Measurements from ENCODE around the gene WDR4.
A peak's percentile ranks its signal among the peaks of the same experiment; 100 is the strongest.
"Not testable (repeated sequence)": the region's sequence is repeated elsewhere in the genome, so short reads cannot be mapped to it uniquely, and the experiment has no call there.

WDR4 gene

DNA sequence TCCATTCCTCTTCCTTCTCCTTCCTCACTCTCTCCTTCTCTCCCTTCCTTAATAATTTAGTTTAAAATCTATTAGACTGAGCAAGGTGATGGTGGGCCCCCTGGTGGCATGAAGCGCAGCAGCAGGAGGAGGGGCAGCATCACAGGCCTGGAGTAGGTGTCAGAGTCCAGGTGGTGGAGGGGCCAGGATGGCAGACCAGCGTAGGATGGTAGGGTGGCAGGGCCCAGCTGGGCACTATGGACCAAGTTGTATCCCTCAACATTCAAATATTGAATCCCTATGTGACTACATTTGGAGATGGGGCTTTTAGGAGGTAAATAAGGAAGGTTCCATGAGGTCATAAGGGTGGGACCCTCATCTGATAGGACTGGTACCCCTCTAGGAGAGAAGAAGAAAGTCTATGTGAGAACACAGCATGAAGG is 61.0 kb downstream of the WDR4 start:
- DNase-seq (ENCODE audit: low read depth) = peak; percentile 71
- H3K4me3 ChIP-seq (ENCODE audit: low read depth, low read length) = no peak overlapping the region
- TF ChIP-seq, protein P1, sequence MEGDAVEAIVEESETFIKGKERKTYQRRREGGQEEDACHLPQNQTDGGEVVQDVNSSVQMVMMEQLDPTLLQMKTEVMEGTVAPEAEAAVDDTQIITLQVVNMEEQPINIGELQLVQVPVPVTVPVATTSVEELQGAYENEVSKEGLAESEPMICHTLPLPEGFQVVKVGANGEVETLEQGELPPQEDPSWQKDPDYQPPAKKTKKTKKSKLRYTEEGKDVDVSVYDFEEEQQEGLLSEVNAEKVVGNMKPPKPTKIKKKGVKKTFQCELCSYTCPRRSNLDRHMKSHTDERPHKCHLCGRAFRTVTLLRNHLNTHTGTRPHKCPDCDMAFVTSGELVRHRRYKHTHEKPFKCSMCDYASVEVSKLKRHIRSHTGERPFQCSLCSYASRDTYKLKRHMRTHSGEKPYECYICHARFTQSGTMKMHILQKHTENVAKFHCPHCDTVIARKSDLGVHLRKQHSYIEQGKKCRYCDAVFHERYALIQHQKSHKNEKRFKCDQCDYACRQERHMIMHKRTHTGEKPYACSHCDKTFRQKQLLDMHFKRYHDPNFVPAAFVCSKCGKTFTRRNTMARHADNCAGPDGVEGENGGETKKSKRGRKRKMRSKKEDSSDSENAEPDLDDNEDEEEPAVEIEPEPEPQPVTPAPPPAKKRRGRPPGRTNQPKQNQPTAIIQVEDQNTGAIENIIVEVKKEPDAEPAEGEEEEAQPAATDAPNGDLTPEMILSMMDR (conservative IDR thresholded peaks at IDR 0.05; ENCODE audit: low read depth, low read length) = peak; percentile 96

- H3K4me3 ChIP-seq (ENCODE audit: low read depth, low read length) = no peak overlapping the region
- DNase-seq (ENCODE audit: low read depth) = no peak
- TF ChIP-seq, protein P1 (conservative IDR thresholded peaks at IDR 0.05; ENCODE audit: low read depth, low read length) = no peak
Measured at GRCh38 chr21:42815217-42815616, 64.1 kb downstream of the WDR4 start.

- not testable (repeated sequence) for H3K4me3 ChIP-seq (ENCODE audit: low read depth, low read length); DNase-seq (ENCODE audit: low read depth)
Measured at GRCh38 chr21:42812528-42813241, 66.7 kb downstream of the WDR4 start.

GRCh38 chr21:42811960-42812359 is 67.4 kb downstream of the WDR4 start:
- TF ChIP-seq, protein P1 (conservative IDR thresholded peaks at IDR 0.05; ENCODE audit: low read depth, low read length) = no peak
- no peak for DNase-seq (ENCODE audit: low read depth)
- no peak overlapping the region for H3K4me3 ChIP-seq (ENCODE audit: low read depth, low read length)

GRCh38 chr21:42809577-42810475 is 69.5 kb downstream of the WDR4 start:
- H3K4me3 ChIP-seq (ENCODE audit: low read depth, low read length) = no peak overlapping the region
- DNase-seq (ENCODE audit: low read depth) = no peak
- TF ChIP-seq, protein P1 (conservative IDR thresholded peaks at IDR 0.05; ENCODE audit: low read depth, low read length) = no peak

- H3K4me3 ChIP-seq (ENCODE audit: low read depth, low read length) = no peak overlapping the region
- no peak for DNase-seq (ENCODE audit: low read depth)
- TF ChIP-seq, protein P1 (conservative IDR thresholded peaks at IDR 0.05; ENCODE audit: low read depth, low read length) = no peak
Measured at GRCh38 chr21:42809171-42809570, 70.2 kb downstream of the WDR4 start.

DNA sequence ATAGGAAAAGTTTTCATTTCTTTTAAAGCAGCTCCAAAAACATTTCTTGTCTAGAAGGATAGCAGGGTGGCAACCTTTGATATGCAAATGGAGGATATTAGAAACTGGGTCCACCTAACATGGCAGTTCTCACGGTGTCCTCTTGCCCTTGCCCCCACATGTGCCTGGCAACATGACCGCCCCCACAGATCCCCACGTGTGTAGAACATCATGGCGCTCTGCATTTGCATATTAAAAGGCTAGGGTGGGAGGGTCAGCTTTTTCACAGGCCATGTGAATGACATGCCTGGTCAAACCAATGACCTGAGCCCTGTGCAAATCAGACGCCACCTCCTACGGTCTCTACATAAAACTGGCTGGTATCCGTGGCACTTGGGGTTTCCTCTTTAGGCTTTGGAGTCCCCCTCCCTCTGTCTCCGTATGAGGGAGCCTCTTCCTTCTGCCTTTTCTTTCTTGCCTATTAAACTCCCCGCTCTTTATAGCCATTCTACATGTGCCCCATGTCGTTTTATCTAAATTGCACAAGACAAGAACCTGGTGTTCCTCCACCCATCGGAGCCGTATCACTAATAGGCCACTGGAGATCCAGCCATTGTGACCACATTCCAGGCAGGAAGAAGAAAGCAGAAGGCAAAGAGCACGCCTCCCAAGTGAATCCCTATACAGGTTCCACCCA is 71.3 kb downstream of the WDR4 start:
- TF ChIP-seq, protein P1 (conservative IDR thresholded peaks at IDR 0.05; ENCODE audit: low read depth, low read length) = no peak
- H3K4me3 ChIP-seq (ENCODE audit: low read depth, low read length) = no peak overlapping the region
- no peak for DNase-seq (ENCODE audit: low read depth)

- H3K4me3 ChIP-seq (ENCODE audit: low read depth, low read length); DNase-seq (ENCODE audit: low read depth): not testable (repeated sequence)
Measured at GRCh38 chr21:42807293-42807895, 71.9 kb downstream of the WDR4 start.
